Spleen (tissue), 7 donors: ENCODE results near the gene NSG1.

Experiments
- CTCF ChIP-seq, 11 experiments: fragments of 200-600 bp in 7 of 11; fragments of 450-650 bp in 4 of 11; sonication (generic) in 4 of 11; IDR thresholded peaks in 8 of 11; conservative IDR thresholded peaks in 3 of 11; 1 replicate in 7 of 11; 2 replicates in 4 of 11; pipeline versions ENCODE4 v1.4.0 to v1.8.0; 2016 to 2021; ENCODE audit warnings: antibody characterized with exemption in 11 of 11, inconsistent platforms in 4 of 11, mild to moderate bottlenecking in 1 of 11
- POLR2A ChIP-seq, 3 donors: fragments of 450-650 bp; IDR thresholded peaks; one replicate each; pipeline ENCODE4 v1.5.1; 2017; ENCODE audit warnings: antibody characterized with exemption in 3 of 3, mild to moderate bottlenecking in 1 of 3
- POLR2AphosphoS5 ChIP-seq, 3 donors: sonication (generic); formaldehyde crosslinking; IDR thresholded peaks; one replicate each; pipeline ENCODE4 v1.5.1; 2017; ENCODE audit warnings: antibody characterized with exemption in 3 of 3
- donor health status: DM: no; HTN: no; CAD: no; lungs with moderate emphysema.
- donor health status: DM: no; HTN: no; CAD: no.
- donor health status: DM: no; HTN: no; CAD: no.

GRCh38 chr4:4386736-4387392 lies at the start of gene NSG1:
- no peak for TF ChIP-seq CTCF (IDR thresholded peaks at IDR 0.05 in 8 of 11, conservative IDR thresholded peaks at IDR 0.05 in 3 of 11)
- no peak for TF ChIP-seq POLR2A (IDR thresholded peaks at IDR 0.05)
- no peak for TF ChIP-seq POLR2AphosphoS5 (IDR thresholded peaks at IDR 0.05)
